Nephron progenitor cell (in vitro differentiated cells): ENCODE measurements around the gene CCDC57.
A peak's percentile ranks its signal among the peaks of the same experiment; 100 is the strongest.
"Not testable (repeated sequence)": the region's sequence is repeated elsewhere in the genome, so short reads cannot be mapped to it uniquely, and the experiment has no call there.

ENCODE experiments used
- DNase-seq: peaks from one replicate; pipeline ENCODE4 v3.0.0; 2021
- H3K27ac Mint-ChIP-seq: 2 replicates; pipeline ENCODE4 v1.8.0; 2021; ENCODE audit warnings: mild to moderate bottlenecking, moderate library complexity, mixed read lengths
- H3K27me3 Mint-ChIP-seq: 2 replicates; pipeline ENCODE4 v1.8.0; 2021; ENCODE audit warnings: mild to moderate bottlenecking, low read depth, mixed read lengths; ENCODE audit not compliant: poor library complexity
- H3K36me3 Mint-ChIP-seq: 2 replicates; pipeline ENCODE4 v1.8.0; 2021; ENCODE audit warnings: low read depth, mixed read lengths
- H3K4me1 Mint-ChIP-seq: 2 replicates; pipeline ENCODE4 v1.8.0; 2021; ENCODE audit warnings: mixed read lengths
- H3K4me3 Mint-ChIP-seq: 2 replicates; pipeline ENCODE4 v1.8.0; 2021; ENCODE audit warnings: mild to moderate bottlenecking, moderate library complexity, mixed read lengths
- H3K9me3 Mint-ChIP-seq: 2 replicates; pipeline ENCODE4 v1.8.0; 2021; ENCODE audit warnings: mild to moderate bottlenecking, moderate library complexity, mixed read lengths
- CTCF ChIP-seq: fragments of 200-600 bp; sonication (generic); IDR thresholded peaks from 2 replicates; pipeline ENCODE4 v1.5.0; 2021; ENCODE audit warnings: antibody characterized with exemption

CCDC57 gene

GRCh38 chr17:82134101-82134500 lies 78.5 kb downstream of the CCDC57 start:
- DNase-seq, result no peak
- Mint-ChIP-seq H3K4me3 (no peak overlapping the region), H3K9me3 (no peaks in the 10 kb centered on the region), H3K4me1 (peaks cover 24% of the 10 kb centered on the region), H3K27me3 (peaks cover 3% of the 10 kb centered on the region), H3K36me3 (peaks cover 13% of the 10 kb centered on the region), H3K27ac (peak overlapping the region; percentile 96)
- no peak for TF ChIP-seq CTCF

GRCh38 chr17:82133166-82133953 lies 79.3 kb downstream of the CCDC57 start:
- not testable (repeated sequence) for H3K36me3 Mint-ChIP-seq, H3K27me3 Mint-ChIP-seq, DNase-seq, H3K9me3 Mint-ChIP-seq, H3K4me3 Mint-ChIP-seq
- H3K4me1 Mint-ChIP-seq, result peaks cover 17% of the 10 kb centered on the region
- H3K27ac Mint-ChIP-seq, result peak overlapping the region; percentile 96

- Mint-ChIP-seq H3K4me3 (no peak overlapping the region), H3K27me3 (peaks cover 2% of the 10 kb centered on the region), H3K4me1 (peaks cover 13% of the 10 kb centered on the region), H3K36me3 (peaks cover 27% of the 10 kb centered on the region), H3K9me3 (no peaks in the 10 kb centered on the region), H3K27ac (no peak overlapping the region)
- no peak for TF ChIP-seq CTCF
- DNase-seq, result no peak
Observed at GRCh38 chr17:82129095-82129494, 83.5 kb downstream of the CCDC57 start.

GRCh38 chr17:82128287-82128686 lies 84.4 kb downstream of the CCDC57 start:
- TF ChIP-seq CTCF, result no peak
- no peak overlapping the region for H3K4me3 Mint-ChIP-seq
- H3K27me3 Mint-ChIP-seq, result no peaks in the 10 kb centered on the region
- H3K4me1 Mint-ChIP-seq, result peaks cover 5% of the 10 kb centered on the region
- peaks cover 35% of the 10 kb centered on the region for H3K36me3 Mint-ChIP-seq
- H3K9me3 Mint-ChIP-seq, result no peaks in the 10 kb centered on the region
- H3K27ac Mint-ChIP-seq, result no peak overlapping the region
- no peak for DNase-seq

GRCh38 chr17:82127704-82128103 lies 84.9 kb downstream of the CCDC57 start:
- TF ChIP-seq CTCF, result no peak
- H3K27me3 Mint-ChIP-seq, result no peaks in the 10 kb centered on the region
- DNase-seq, result no peak
- H3K9me3 Mint-ChIP-seq, result no peaks in the 10 kb centered on the region
- H3K4me3 Mint-ChIP-seq, result no peak overlapping the region
- no peak overlapping the region for H3K27ac Mint-ChIP-seq
- peaks cover 8% of the 10 kb centered on the region for H3K4me1 Mint-ChIP-seq
- H3K36me3 Mint-ChIP-seq, result peaks cover 37% of the 10 kb centered on the region

- H3K27me3 Mint-ChIP-seq, result no peaks in the 10 kb centered on the region
- peaks cover 10% of the 10 kb centered on the region for H3K4me1 Mint-ChIP-seq
- no peak for TF ChIP-seq CTCF
- no peak overlapping the region for H3K27ac Mint-ChIP-seq
- H3K36me3 Mint-ChIP-seq, result peaks cover 37% of the 10 kb centered on the region
- no peak for DNase-seq
- no peak overlapping the region for H3K4me3 Mint-ChIP-seq
- no peaks in the 10 kb centered on the region for H3K9me3 Mint-ChIP-seq
Observed at GRCh38 chr17:82127315-82127595, 85.4 kb downstream of the CCDC57 start.
